GM21367 (cell line): Measurements from ENCODE around the gene EPSTI1.
A peak's percentile ranks its signal among the peaks of the same experiment; 100 is the strongest.
"Not testable (repeated sequence)": the region's sequence is repeated elsewhere in the genome, so short reads cannot be mapped to it uniquely, and the experiment has no call there.

ENCODE experiments used
- ATAC-seq: cut with Tn5 transposase; IDR thresholded peaks from one replicate; pipeline ENCODE4 v1.9.1; 2021; ENCODE audit not compliant: unreplicated experiment

EPSTI1 gene, protein sequence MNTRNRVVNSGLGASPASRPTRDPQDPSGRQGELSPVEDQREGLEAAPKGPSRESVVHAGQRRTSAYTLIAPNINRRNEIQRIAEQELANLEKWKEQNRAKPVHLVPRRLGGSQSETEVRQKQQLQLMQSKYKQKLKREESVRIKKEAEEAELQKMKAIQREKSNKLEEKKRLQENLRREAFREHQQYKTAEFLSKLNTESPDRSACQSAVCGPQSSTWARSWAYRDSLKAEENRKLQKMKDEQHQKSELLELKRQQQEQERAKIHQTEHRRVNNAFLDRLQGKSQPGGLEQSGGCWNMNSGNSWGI

DNA sequence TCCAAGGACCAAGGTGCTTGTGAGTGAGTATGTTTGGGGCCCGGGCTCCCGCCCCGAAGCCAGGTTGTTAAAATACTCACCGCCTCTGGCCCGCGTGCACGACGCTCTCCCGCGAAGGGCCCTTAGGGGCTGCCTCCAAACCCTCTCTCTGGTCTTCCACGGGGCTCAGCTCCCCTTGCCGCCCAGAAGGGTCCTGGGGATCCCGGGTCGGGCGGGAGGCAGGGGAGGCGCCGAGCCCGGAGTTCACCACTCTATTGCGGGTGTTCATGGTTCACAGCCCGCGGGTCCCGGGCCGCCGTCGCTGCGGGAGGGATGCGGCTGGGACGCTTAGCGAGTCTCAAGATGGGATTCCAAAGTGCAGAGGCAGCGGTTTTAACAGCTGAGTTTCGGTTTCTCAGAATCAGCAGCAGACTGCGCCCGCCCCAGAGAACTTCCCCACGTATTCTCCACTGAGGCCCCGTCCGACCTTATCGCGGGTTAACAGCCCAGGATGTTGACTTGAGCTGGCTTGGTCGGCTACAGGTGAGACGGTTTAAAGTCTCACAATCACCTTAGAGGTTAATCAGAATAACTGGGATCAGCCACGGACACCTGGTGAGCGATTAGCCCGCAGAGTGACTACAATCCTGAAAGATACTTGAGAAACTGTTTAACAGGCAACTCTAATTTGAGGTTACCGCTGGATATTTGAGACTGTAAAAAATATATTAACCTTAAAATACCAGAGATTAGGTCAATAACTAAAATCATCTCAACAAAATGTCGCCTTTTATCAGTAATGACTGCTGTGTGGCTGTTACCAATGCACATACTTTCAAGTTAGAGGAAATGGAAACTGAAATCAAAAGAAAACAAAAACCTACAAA lies at the start of gene EPSTI1:
Gene EPSTI1, minus strand, starts transcription at position 344 of the 866 bp plus-strand sequence. Its CDS starts 76 bp downstream, at position 268.
- peak; percentile 61 for ATAC-seq

DNA sequence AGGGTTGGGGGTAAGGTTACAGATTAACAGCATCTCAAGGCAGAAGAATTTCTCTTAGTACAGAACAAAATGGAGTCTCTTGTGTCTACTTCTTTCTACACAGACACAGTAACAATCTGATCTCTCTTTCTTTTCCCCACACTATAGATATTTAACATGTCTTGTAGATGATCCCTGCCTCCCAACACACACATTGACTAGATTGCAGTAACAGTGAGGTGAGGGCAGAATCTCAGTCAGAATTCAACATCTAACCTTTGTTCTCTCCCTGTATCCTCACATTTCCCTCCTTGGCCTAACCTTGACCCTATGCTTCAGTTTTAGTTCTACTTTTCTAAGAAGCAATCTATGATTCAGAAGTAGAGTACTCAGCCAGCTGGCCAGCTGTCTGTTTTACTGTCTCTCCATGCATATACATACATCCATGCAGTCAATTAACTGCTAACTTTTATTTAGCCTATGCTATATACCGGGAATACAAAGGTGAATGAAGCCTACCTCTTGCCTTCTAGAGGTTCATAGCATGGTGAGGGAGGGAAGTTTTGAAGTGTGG lies 49.4 kb upstream of the EPSTI1 start:
- no peak for ATAC-seq

DNA sequence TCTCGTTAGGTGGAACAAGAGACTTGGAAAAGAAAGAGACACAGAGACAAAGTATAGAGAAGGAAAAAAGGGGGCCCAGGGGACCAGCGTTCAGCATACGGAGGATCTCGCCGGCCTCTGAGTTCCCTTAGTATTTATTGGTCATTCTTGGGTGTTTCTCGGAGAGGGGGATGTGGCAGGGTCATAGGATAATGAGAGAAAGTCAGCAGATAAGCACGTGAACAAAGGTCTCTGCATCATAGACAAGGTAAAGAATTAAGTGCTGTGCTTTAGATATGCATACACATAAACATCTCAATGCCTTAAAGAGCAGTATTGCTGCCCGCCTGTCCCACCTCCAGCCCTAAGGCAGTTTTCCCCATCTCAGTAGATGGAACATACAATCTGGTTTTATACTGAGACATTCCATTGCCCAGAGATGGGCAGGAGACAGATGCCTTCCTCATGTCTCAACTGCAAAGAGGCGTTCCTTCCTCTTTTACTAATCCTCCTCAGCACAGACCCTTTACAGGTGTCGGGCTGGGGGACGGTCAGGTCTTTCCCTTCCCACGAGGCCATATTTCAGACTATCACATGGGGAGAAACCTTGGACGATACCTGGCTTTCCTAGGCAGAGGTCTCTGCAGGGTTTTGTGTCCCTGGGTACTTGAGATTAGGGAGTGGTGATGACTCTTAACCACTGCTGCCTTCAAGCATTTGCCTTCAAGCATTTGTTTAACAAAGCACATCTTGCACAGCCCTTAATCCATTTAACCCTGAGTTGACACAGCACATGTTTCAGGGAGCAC lies 48.7 kb upstream of the EPSTI1 start:
- not testable (repeated sequence) for ATAC-seq

DNA sequence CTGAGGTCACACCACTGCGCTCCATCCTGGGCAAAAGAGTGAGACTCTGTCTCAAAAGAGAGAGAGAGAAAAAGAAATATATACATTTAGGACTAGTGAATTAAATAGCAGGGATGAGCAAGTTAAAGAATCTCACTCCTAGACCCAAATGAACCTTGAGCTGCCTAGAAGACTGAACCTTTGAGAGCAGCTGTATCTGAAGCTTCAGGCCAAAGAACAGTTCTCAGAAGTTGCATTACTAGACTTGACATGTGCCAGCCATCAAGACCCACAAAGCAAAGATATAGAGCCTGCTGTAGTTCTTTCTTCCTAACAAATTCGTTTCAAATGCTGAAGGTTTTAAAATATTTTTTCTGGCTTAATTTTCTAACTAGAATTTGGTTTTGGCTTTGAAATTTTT lies 47.9 kb upstream of the EPSTI1 start:
- no peak for ATAC-seq

DNA sequence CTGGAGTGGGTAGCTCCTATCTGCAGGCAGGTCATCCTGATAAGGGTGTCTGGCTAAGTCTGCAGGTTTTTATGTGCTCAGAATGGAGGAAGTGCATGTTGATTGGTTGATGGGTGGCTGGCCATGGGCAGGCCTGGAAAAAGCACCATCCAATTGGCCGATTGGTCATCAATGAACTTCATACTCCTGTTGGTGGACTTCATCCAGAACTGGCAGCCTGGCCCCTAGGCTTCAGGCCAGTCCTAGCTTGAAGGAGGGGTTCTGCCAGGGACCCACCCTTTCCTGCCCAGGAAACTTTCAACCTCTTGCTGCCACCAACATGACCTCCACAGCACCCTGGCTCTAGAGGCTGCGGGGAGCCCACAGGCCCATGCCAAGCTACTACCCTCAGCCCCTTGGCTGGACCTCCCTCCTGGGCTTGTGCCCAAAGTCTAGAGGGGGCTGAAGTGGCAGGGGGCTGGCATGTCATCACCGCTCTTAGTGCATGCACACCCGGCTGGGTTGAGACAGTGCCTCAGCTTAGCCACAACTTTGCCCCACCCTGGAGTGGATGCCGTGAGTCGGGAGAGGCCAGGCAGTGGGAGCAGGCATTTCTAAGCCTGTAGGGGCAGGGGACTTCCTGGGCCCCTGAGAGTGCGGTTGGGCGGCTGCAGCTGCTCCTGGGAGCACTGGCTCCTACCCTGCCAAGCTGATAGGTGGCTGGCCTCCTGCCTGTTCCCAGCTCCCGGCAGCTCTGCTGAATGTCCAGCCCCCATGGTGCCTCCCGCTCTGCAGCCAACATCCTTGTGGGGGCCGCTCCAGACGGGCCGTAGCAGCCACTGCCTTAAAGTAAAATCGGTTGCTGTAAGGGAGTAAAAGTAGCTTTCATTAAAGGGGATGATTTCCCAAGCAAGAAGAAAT lies 44.6 kb upstream of the EPSTI1 start:
- no peak for ATAC-seq

DNA sequence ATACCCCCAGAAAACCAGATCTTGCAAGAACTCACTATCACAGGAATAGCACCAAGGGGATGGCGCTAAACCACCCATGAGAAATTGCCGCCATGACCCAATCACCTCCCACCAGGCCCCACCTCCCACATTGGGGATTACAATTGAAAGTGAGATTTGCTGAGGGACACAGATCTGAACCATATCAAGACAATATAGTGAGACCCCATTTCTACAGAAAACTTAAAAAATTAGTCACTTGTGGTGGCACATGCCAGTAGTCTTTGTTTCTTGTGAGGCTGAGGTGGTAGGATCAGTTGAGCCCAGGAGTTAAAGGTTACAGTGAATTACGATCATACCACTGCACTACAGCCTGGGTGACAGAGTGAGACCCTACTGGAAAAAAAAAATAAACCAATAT lies 41.0 kb upstream of the EPSTI1 start:
- ATAC-seq: no peak

DNA sequence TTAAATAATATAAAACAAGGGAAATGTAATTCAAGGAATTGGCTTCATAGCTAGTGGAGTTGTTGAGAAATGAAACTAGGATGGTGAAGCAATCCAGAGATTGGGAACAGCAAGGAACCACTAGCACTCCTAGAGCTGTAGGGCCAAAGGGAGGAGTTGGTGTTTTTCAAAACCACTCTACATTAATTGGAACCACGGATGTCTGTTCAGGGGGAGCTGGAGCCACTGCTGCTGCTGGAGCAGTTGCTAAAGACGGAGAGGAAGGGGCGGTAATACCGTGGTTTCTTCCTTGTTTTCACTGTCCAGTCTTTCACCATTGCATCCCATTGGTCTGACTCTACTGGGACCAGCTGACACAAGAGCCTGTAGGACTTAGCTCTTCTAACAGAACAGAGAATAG lies 39.8 kb upstream of the EPSTI1 start:
- no peak for ATAC-seq

DNA sequence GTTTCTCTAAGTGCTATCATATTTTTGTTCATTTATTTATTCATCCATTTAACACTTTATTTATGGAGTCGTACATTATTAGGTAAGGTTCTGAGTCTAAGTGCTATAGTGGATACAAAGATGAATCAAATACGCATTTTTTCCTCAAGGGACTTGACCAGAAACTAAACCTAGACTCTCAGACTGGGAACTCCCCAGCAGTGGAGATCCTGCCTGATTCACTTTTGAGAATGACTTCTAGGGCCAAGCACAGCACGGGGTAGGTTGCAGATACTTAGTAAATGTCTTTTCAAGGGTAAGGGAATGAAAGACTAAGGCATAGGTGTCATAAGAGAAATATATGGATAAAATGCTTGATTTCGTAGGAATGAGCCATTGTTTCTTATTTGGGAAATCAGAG lies 38.5 kb upstream of the EPSTI1 start:
- ATAC-seq: no peak

DNA sequence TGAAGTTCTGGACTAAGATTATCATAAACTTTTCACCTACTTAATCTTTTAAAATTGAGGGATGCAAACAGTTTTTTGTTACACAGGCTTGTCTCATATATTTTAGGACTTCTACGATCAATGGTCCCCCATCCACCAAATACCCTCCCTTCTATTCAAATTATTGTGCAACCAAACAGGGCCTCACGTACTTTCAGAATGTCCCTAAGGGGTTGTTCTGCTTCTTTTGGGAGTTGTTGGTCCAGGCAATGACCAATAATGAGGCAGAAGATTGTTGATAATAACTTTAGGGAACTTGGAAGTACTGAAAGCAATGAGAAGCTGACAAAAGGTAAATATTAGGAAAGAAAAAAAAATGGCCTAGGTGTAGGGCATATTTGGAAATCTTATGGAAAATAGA lies 34.2 kb upstream of the EPSTI1 start:
- no peak for ATAC-seq

DNA sequence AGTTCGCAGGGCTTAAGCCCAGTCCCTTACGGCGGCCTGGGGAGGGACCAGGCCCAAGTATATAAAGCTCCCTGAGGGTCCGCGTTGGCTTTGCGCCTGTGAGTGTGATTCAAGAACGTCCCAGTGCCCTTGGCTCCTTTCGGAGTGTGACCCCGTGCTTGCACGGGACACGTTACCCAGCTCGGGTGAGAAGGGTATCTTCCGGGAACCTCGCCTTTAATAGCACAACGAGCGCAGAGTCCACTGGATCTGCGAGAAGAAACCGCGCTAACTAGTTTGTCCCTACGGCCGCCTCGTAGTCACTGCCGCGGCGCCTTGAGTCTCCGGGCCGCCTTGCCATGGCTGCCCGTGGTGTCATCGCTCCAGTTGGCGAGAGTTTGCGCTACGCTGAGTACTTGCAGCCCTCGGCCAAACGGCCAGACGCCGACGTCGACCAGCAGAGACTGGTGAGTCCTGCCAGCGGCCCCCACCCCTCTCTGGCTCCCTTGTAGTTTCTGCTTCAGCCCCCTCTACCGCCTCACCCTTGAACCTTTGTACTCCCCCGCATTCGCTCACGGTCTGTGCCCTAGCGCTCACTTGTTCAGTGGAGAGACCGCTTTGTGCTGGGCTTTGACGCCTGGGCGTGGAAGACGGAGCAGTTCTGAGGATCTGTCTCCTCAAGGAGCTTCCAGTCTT lies 31.4 kb upstream of the EPSTI1 start, which contains the start of gene DNAJC15:
Gene DNAJC15, plus strand, starts transcription at position 298 of the 675 bp plus-strand sequence. Its CDS starts 41 bp downstream, at position 339.
- ATAC-seq: peak; percentile 65

DNA sequence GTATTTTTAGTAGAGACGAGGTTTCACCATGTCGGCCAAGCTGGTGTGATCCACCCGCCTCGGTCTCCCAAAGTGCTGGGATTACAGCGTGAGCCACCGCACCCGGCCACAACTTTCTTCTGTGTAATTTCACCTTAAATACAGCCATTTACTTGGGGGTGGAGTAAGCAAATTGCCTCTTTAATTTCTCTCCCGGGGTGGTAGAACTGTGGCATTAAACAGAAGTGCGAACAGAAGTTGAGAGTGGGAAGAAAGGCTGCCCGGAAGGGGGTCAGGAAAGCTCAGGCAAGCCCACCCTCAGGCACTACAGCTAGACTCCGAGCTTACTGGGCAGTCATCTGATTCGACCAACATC lies 30.9 kb upstream of the EPSTI1 start:
- ATAC-seq: no peak

DNA sequence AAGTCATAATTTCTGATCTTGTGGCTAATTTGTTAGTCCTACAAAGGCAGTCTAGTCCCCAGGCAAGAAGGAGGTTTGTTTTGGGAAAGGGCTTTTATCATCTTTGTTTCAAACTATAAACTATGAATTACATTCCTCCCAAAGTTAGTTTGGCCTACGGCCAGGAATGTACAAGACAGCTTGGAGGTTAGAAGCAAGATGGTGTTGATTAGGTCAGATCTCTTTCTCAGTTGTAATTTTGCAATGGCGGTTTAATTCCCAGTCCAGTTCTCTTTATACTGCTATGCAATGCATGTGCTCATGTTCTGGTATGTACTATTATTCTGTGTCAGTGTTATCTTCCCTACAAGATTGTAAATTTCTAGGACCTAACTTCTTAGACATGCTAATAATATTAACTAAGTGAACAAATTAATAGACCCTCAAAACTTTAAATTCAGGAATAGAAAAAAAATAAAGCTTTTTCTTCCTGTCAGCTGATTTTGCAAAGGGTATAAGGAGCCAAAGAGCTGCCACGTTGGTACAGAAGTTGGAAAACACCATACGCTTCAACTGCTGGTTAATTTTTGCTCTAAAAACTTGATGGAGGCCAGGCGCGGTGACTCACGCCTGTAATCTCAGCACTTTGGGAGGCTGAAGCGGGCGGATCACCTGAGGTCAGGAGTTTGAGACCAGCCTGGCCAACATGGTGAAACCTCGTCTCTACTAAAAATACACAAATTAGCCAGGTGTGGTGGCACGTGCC lies 30.1 kb upstream of the EPSTI1 start:
- no peak for ATAC-seq

DNA sequence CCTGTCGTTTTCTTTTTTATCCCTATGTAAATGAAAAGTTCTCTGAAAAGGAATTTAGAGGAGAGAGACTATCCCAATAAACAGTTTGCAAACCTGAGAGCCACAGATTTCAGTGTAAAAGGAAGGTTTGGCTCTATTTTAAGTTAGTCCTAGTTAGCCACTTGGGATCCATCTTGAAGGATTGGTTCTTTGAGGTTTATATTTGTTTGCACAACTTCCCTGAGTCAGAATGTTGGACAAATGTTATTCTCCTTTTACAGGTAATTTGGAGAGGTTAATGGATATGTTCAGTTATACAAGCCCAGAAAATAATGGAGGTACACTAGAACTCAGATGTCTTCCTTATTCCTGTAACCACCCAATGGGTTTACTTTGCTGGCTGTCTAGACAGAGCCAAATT lies 28.8 kb upstream of the EPSTI1 start:
- ATAC-seq: no peak

DNA sequence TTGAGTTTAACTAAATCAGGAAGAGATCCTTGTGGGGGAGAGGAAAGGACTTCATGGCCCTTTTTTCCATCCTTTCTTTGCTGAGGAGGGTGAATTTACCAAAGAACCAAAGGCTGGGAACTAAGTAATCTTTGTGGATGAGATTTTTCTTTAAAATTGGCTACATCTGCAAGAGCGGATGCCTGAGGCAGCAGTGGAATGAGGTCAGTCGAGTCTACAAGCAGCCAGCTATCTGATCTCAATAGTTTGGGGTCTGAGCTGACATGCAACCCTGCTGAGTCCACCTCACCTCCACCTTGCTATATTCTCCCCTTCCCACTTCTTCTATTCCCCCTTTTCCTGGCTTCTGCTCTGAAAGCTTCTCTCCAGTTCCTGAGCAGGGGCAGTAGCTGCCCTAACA lies 27.8 kb upstream of the EPSTI1 start:
- ATAC-seq: no peak

DNA sequence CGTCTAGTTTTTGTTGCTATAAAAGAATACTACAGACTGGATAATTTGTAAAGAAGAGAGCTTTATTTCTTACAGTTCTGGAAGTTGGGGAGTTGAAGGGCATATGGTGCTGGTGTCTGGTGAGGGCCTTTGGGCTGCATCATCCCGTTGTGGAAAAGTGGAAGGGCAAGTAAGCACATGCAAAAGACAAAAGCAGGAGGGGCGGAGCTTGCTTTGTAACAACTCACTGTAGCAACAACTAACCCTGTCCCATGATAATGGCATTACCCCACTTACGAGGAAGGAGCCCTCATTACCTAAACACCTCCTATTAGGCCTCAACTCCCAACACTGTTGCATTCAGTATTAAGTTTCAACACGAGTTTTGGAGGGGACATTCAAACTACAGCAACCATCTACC lies 24.2 kb upstream of the EPSTI1 start:
- ATAC-seq: no peak

DNA sequence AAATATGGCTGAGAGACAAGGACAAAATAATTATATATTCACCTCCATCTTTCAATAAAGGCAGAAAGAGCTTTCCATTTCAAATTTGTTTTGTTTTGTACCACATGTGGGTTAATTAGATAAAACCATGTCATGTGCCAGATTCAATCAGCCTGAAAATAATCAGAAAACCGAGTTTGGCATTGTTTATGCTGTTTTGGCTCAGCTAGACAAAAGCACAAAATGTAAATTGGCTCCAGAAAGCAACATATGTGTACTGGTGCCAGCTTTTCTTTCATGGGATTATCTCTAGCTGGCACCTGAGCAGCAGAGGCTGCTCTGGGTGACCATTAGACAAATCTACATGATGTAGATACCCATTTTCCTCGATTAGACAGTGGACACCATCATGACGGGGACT lies 22.1 kb upstream of the EPSTI1 start:
- no peak for ATAC-seq

DNA sequence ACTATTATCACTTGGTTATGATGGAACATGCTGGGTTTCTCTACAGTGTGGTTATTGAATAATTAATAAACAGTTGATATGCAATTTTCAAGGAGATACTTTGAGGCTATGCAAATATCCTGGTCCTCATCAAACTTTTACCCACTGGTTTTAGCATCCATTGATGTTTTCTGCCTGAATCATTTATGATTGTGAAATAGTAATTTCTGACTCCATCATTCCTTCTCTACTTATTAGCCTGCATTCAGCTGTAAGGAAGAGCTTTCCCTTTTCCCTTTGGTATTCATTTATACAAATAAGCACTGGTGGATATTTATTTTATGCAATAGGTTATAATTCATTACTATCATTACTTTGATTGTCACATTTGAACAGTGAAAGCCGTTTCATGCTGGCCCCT lies 17.5 kb upstream of the EPSTI1 start:
- no peak for ATAC-seq

DNA sequence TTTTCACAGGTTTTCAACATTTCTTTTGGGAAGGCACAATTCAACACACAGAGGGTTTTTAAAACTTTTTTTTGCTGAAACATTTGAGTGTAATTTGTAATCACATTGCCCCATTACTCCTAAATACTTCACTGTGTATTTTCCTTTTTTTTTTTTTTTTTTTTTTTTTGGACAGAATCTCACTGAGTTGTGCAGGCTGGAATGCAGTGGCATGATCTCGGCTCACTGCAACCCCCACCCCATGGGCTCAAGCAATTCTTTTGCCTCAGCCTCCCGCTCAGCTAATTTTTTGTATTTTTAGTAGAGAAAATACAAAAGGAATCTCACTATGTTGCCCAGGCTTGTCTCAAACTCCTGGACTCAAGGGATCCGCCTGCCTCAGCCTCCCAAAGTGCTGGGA lies 16.6 kb upstream of the EPSTI1 start:
- ATAC-seq: no peak
